Fibroblast of the conjunctiva (primary cell): ENCODE data around the gene POLR2H.

Source experiments
- DNase-seq: peaks from one replicate; pipeline ENCODE4 v3.0.0-alpha.2; 2010; ENCODE audit warnings: low read depth

POLR2H gene

GRCh38 chr3:184387174-184387714 is 25.7 kb downstream of the POLR2H start:
- no peak for DNase-seq

GRCh38 chr3:184388164-184388935 is 26.8 kb downstream of the POLR2H start:
- DNase-seq, result no peak

DNA sequence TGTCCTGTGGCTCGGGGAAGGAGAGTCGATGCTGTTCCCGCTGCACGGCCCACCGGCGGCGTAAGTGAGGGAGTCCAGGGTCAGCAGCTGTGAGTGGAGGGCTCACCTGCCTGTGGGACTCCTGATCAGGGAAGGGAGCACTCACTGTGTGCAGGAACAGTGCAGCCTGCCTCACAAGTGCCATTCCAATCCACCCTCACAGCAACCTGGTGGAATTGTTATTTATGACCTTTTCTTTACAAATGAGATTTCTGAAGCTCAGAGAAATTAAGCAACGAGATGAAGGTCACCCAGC is 27.4 kb downstream of the POLR2H start:
- no peak for DNase-seq

GRCh38 chr3:184389384-184389783 is 27.9 kb downstream of the POLR2H start:
- DNase-seq, result no peak

GRCh38 chr3:184389935-184390528 is 28.5 kb downstream of the POLR2H start:
- DNase-seq, result no peak

GRCh38 chr3:184391266-184391665 is 29.8 kb downstream of the POLR2H start:
- DNase-seq, result no peak

DNA sequence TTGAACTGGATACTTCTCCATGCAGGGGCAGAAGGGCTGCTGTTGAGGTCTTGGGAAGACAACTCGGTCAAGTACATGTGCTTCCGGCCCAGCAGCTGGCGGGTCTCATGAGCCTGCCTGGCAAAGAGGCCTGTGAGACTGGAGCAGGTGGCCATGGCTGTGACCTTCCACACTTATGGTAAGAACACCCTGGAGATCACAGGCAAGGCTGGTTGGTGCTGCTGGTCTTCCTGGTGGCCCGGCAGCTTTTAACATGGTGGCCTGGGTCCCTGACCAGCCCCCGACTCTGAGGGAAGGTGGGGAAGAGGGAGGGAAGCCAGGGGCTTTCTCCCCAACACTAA is 33.8 kb downstream of the POLR2H start:
- DNase-seq, result no peak

DNA sequence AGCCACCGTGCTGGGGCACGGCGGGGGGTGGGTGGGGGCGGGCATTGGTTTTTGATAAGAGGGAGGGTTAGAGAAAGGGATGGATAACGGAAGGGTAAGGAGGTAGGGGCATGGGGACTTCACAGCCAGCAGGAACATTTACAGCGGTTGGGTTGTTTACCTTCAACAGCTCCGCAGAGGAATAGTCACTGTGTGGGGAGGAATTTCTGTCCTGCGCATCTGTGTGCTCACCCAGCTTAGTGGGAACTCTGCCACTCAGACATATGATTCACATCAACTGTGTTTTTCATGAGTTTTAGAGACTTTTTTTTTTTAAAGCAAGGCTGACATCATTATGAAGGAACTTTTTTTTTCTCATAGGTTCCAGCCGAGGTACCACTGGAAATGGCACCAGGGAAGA is 37.9 kb downstream of the POLR2H start:
- peak; percentile 78 for DNase-seq

DNA sequence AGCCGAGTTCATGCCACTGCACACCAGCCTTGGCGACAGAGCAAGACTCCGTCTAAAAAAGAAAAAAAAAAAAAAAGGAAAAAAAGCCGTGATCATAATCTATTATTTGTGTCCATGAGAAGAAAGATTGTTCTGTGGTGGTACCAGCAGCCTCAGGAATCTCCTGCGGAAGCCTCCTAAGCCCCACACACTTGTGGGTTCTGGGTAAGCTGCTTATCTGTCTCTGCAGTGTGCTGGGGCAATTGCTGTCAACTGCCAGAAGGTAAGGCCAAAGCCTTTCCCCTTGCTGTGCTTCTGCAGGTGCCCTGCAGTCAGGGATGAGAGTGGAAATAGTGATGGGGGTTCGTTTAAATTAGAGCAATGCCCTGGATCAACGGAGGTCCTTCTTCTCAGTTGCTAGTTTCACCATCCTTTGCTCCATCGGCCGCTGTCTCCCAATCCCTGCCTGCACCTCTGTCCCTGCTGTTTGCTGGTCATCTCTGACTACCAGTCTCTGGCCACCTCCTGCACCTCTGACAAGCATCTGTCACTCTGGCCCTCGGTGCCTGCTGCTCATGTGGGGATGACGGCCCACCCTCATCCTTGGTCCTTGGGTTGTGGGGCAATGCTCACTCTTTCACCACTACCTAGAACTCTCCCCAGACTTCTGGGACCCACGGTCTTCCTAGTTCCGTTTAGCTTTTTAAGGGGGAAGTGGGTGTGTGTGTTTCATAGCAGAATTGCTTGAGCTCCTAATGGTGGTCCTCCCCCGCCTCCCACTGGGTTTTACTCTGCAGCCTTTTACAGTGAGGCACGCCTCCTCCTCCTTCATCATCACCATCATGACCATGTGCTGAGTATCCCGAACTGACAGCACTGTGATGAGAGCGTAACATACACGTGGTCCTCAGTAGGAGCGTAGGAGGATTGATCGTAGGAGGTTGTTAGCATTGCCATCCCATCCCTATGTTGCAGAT is 43.8 kb downstream of the POLR2H start:
- no peak for DNase-seq

- DNase-seq, result no peak
Observed at GRCh38 chr3:184409331-184409926, 47.9 kb downstream of the POLR2H start.

DNA sequence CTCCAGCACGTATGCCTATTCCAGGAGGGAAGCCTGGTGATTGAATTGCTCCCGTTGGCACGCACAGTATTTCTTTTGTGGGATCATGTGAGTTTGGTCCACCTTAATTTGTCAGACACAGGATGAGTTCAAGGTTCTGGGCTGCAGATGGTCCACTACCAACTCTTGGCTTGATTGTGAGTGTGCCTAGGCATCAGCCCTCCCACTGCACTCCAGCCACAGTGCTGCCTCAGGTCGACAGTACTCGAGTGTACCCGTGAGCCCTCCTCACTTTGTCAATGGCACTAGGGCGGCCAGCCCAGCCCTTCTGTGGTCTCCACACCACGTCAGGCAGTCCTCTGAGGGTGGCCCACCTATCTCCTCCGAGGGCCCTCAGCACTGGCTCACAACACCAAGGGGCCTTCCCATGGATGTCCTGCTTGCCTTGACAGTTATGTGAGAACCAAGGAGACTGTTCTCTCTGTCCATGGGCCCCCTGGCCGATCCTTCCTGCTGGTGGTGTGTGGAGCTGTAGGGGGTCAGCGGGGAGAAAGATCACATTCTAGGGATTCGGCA is 48.5 kb downstream of the POLR2H start:
- DNase-seq, result no peak

GRCh38 chr3:184414418-184415202 is 53.1 kb downstream of the POLR2H start:
- DNase-seq, result no peak

GRCh38 chr3:184415203-184415490 is 53.6 kb downstream of the POLR2H start:
- DNase-seq, result no peak

DNA sequence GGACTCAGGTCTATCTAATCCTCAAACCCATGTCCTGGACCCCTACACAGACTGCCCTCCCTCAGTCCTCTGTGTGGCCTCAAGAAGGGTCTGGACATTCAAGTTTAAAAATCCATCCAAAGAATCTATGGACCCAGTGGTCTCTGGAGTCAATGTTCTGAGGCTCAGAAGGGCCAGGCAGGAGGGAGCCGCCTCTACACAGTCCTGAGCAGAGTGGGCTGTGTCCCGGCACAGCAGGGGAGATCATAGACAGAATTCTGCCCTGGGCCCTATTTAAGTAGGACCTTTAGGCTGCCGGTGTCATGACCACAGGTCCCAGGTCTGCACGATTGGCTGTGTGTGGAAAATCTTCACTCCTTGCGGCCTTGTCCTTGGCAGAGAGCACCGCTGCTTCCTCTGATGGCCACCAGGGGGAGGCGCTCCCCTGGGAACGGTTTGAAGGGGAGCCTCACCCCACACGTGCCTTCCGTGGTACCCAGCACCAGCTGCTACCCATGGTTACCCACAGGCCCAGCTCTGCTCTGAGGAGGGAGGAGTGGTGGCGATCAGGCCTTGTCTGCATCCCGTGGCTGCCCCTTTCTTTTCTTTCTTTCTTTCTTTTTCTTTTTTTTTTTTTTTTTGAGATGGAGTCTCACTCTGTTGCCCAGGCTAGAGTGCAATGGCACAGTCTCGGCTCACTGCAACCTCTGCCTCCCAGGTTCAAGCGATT is 56.3 kb downstream of the POLR2H start:
- DNase-seq, result peak; percentile 23
